ENCODE results near the gene HKDC1. TPM values are rescaled to one million over a fixed set of nuclear protein-coding genes. Genes with fewer than 3 reads are reported as not detected.

The HKDC1 gene
- polyA plus RNA-seq, 2 of the 4 experiments (the other 2 are of a cell fraction): 32.5 to 32.8 TPM

DNA sequence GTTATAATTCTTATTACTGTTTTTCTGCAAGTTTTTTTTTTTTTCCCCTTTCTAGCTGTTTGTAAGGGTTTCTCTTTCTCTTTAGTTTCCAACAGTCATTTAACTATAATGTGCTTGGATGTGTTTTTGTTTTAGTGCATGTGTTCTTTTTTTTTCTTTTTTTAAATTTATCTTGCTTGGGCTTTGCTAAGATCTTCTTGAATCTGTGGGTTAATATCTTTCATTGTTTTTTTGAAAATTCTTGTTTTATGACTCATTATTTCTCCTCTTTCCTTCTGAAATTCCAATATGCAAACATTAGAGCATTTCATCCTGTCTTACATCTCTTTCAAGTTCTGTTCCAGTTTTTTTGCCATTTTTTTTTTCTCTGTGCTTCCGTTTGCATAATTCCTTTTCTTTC is 52.5 kb downstream of the HKDC1 start:
- WGBS (ENCODE audit: missing lambda C conversion rate): 73% methylated on average over 1 of the region's 1 CpG
- Histone ChIP-seq H3K9me3 (no peaks in the 10 kb centered on the region), H3K4me2 (no peak overlapping the region), H3K4me3 (no peak overlapping the region), H3K27ac (no peak overlapping the region), H3K4me1 (peaks cover 16% of the 10 kb centered on the region; the same call in 2 of the 3 replicates)
- FAIRE-seq (no peak), ATAC-seq (no peak), DNase-seq (ENCODE audit: low read depth in 1 of 2, low spot score in 1 of 2) (no peak)
- POLR2A ChIA-PET: no interaction called here
- CTCF ChIA-PET: interaction anchor here (1.2 kb wide), 1 partner anchor 35 kb away, joined by 3 read pairs; no protein-coding TSS in a partner anchor
- TF ChIP-seq FOSL2 (IDR thresholded peaks at IDR 0.05): no peak
- peak; percentile 49 for TF ChIP-seq FOSL2 (CRISPR knock-in tag; IDR thresholded peaks at IDR 0.05)
- no peak for TF ChIP-seq RNF2 (IDR thresholded peaks at IDR 0.05; ENCODE audit: borderline replicate concordance, low read depth)
- TF ChIP-seq EHMT2 (IDR thresholded peaks at IDR 0.05; ENCODE audit: low read depth): no peak
- TF ChIP-seq, protein P1, sequence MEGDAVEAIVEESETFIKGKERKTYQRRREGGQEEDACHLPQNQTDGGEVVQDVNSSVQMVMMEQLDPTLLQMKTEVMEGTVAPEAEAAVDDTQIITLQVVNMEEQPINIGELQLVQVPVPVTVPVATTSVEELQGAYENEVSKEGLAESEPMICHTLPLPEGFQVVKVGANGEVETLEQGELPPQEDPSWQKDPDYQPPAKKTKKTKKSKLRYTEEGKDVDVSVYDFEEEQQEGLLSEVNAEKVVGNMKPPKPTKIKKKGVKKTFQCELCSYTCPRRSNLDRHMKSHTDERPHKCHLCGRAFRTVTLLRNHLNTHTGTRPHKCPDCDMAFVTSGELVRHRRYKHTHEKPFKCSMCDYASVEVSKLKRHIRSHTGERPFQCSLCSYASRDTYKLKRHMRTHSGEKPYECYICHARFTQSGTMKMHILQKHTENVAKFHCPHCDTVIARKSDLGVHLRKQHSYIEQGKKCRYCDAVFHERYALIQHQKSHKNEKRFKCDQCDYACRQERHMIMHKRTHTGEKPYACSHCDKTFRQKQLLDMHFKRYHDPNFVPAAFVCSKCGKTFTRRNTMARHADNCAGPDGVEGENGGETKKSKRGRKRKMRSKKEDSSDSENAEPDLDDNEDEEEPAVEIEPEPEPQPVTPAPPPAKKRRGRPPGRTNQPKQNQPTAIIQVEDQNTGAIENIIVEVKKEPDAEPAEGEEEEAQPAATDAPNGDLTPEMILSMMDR (IDR thresholded peaks at IDR 0.05): no peak
- no peak for TF ChIP-seq KDM5A (IDR thresholded peaks at IDR 0.05)
- no peak for TF ChIP-seq MAFK (IDR thresholded peaks at IDR 0.05; ENCODE audit: partially characterized antibody)

DNA sequence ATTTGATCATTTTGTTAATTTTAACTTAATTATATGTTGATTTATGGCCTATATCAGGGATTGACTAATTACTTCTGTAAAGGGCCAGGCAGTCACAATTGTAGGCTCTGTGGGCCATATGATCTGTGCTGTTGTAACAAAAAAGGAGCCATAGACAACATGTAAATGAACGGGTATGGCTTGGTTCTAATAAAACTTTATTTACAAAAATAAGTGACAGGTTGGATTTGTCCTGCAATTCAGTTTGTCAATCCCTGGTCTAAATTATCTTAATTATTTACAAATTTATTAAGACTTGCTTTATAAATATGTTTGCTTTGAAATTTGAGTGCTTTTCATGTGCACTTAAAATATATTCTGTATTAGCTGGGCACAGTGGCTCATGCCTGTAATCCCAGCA is 55.3 kb downstream of the HKDC1 start:
- FAIRE-seq: no peak
- ATAC-seq: no peak
- CTCF ChIA-PET: interaction anchor here (1.2 kb wide), 1 partner anchor 13 kb away, joined by 4 read pairs; no protein-coding TSS in a partner anchor
- Histone ChIP-seq H3K9me3 (no peaks in the 10 kb centered on the region), H3K27ac (no peak overlapping the region), H3K4me1 (no peaks in the 10 kb centered on the region), H3K4me3 (no peak overlapping the region), H3K4me2 (no peak overlapping the region)
- POLR2A ChIA-PET: no interaction called here
- no peak for DNase-seq (ENCODE audit: low read depth in 1 of 2, low spot score in 1 of 2)
- TF ChIP-seq CBX8 (IDR thresholded peaks at IDR 0.05) (no peak), SMC3 (IDR thresholded peaks at IDR 0.05) (no peak), POLR2AphosphoS2 (conservative IDR thresholded peaks at IDR 0.05; ENCODE audit: low read length) (no peak), HOXB5 (CRISPR knock-in tag; IDR thresholded peaks at IDR 0.05) (no peak), ESRRA (IDR thresholded peaks at IDR 0.05; ENCODE audit: borderline replicate concordance, low read length) (no peak), ZSCAN20 (CRISPR knock-in tag; IDR thresholded peaks at IDR 0.05) (no peak), MYC (IDR thresholded peaks at IDR 0.05; ENCODE audit: borderline replicate concordance, low read length) (no peak)
- whole genome bisulfite sequencing (ENCODE audit: missing lambda C conversion rate): 87% methylated on average over 1 of the region's 1 CpG

DNA sequence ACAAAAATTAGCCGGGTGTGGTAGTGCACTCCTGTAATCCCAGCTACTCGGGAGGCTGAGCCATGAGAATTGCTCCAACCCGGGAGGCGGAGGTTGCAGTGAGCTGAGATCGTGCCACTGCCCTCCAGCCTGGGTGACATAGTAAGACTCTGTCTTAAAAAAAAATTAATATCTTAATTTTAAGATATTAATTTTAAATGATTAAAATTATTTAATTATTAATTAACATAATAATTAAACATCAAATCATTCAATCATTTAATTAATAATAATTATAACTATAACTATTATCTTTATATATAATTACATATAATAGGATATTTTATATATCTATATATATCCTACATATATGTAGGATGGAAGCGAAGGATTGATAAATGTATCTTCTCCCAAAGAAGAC is 56.4 kb downstream of the HKDC1 start:
- Histone ChIP-seq H3K9me3 (no peaks in the 10 kb centered on the region), H3K27ac (no peak overlapping the region), H3K4me3 (no peak overlapping the region), H3K4me2 (no peak overlapping the region), H3K4me1 (no peaks in the 10 kb centered on the region)
- TF ChIP-seq KDM5A (IDR thresholded peaks at IDR 0.05) (no peak), NR3C1 (IDR thresholded peaks at IDR 0.05) (no peak), SREBF2 (IDR thresholded peaks at IDR 0.05) (no peak), MYC (IDR thresholded peaks at IDR 0.05; ENCODE audit: borderline replicate concordance, low read length) (no peak), FOXS1 (CRISPR knock-in tag; IDR thresholded peaks at IDR 0.05) (no peak), CHD2 (IDR thresholded peaks at IDR 0.05; ENCODE audit: low read length, partially characterized antibody) (no peak)
- TF ChIP-seq, protein P2, sequence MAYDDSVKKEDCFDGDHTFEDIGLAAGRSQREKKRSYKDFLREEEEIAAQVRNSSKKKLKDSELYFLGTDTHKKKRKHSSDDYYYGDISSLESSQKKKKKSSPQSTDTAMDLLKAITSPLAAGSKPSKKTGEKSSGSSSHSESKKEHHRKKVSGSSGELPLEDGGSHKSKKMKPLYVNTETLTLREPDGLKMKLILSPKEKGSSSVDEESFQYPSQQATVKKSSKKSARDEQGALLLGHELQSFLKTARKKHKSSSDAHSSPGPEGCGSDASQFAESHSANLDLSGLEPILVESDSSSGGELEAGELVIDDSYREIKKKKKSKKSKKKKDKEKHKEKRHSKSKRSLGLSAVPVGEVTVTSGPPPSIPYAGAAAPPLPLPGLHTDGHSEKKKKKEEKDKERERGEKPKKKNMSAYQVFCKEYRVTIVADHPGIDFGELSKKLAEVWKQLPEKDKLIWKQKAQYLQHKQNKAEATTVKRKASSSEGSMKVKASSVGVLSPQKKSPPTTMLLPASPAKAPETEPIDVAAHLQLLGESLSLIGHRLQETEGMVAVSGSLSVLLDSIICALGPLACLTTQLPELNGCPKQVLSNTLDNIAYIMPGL (CRISPR knock-in tag; IDR thresholded peaks at IDR 0.05; ENCODE audit: borderline replicate concordance): no peak
- CTCF ChIA-PET: interaction anchor here (0.8 kb wide), 1 partner anchor 10 kb away, joined by 3 read pairs; no protein-coding TSS in a partner anchor
- 83% methylated on average over 6 of the region's 6 CpGs for WGBS (ENCODE audit: missing lambda C conversion rate)
- DNase-seq (ENCODE audit: low read depth in 1 of 2, low spot score in 1 of 2): no peak
- POLR2A ChIA-PET: no interaction called here
- FAIRE-seq: no peak
- no peak for ATAC-seq
